Endothelial cell of umbilical vein (primary cell): ENCODE results near the gene MRO. TPM values are rescaled to one million over a fixed set of nuclear protein-coding genes. Genes with fewer than 3 reads are reported as not detected.
"Not testable (repeated sequence)": the region's sequence is repeated elsewhere in the genome, so short reads cannot be mapped to it uniquely, and the experiment has no call there.

Experiments
- BruUV-seq: library from RNA; stranded (reverse); fragments of 400-500 nt; replicated peaks from 2 replicates; lab custom pipeline; 2021; lab: Mats Ljungman, UMichigan
- CTCF ChIA-PET: fragments of 300-600, 350-600 bp; sonication (Branson Sonifier 250); formaldehyde crosslinking; loops from one replicate; lab custom pipeline; 2021; ENCODE audit warnings: antibody characterized with exemption, inconsistent platforms; lab: Charles Lee
- POLR2A ChIA-PET: fragments of 300-600, 350-600 bp; sonication (Branson Sonifier 250); formaldehyde crosslinking; loops from one replicate; lab custom pipeline; 2021; ENCODE audit warnings: antibody characterized with exemption, inconsistent platforms; lab: Charles Lee
- DNase-seq: peaks from one replicate; pipeline ENCODE4 v3.0.0-alpha.2; 2011; ENCODE audit warnings: low read depth, low spot score
- FAIRE-seq: peaks from 2 replicates; lab custom pipeline; 2011; peaks lifted over from hg19 to GRCh38; lab: Jason Lieb, UNC
- H2AFZ ChIP-seq: 2 replicates; pipeline ENCODE4 v1.6.0; 2012; ENCODE audit warnings: low read depth, low read length, control low read depth, inconsistent platforms
- H3K27ac ChIP-seq: 2 replicates; pipeline ENCODE4 v1.5.1; 2011; ENCODE audit warnings: low read depth, mild to moderate bottlenecking, control low read depth, low read length, moderate library complexity; ENCODE audit not compliant: insufficient read depth
- H3K27me3 ChIP-seq, 2 experiments: 2 replicates each; pipeline versions ENCODE4 v1.6.0 to v1.6.1; 2011; ENCODE audit warnings: low read length in 2 of 2, mixed read lengths in 1 of 2; ENCODE audit not compliant: control insufficient read depth in 2 of 2, insufficient read depth in 2 of 2
- H3K36me3 ChIP-seq, 2 experiments: 2 replicates in 1 of 2; 3 replicates in 1 of 2; pipeline ENCODE4 v1.5.1; 2011; ENCODE audit warnings: low read length in 2 of 2, mild to moderate bottlenecking in 1 of 2, moderate library complexity in 1 of 2; ENCODE audit not compliant: control insufficient read depth in 2 of 2, insufficient read depth in 2 of 2; ENCODE audit errors: extremely low read depth in 1 of 2
- H3K4me1 ChIP-seq: 3 replicates; pipeline ENCODE4 v1.5.1; 2011; ENCODE audit warnings: mild to moderate bottlenecking, low read length; ENCODE audit not compliant: control insufficient read depth, insufficient read depth; ENCODE audit errors: extremely low read depth
- H3K4me2 ChIP-seq: 2 replicates; pipeline ENCODE4 v1.6.1; 2011; ENCODE audit warnings: low read length, control low read depth, mixed read lengths; ENCODE audit not compliant: insufficient read depth
- H3K4me3 ChIP-seq, 3 experiments: fragments of 200-600 bp in 1 of 3; sonication (generic), shearing (Covaris generic) in 1 of 3; replicated peaks in 1 of 3; 2 replicates each; pipeline ENCODE4 v1.5.1; 2011 to 2016; ENCODE audit warnings: control low read depth in 3 of 3, low read length in 3 of 3, mild to moderate bottlenecking in 2 of 3, inconsistent platforms in 1 of 3, low read depth in 1 of 3, moderate library complexity in 1 of 3; ENCODE audit not compliant: insufficient read depth in 1 of 3
- H3K79me2 ChIP-seq: 2 replicates; pipeline ENCODE4 v1.6.0; 2012; ENCODE audit warnings: low read length, inconsistent platforms; ENCODE audit not compliant: control insufficient read depth, insufficient read depth
- H3K9ac ChIP-seq: replicated peaks from 2 replicates; pipeline ENCODE3; 2011; ENCODE audit warnings: low read length, control low read depth; ENCODE audit not compliant: insufficient read depth; ENCODE audit errors: extremely low read depth
- H3K9me1 ChIP-seq: replicated peaks from 3 replicates; pipeline ENCODE4 v1.6.0; 2011; ENCODE audit warnings: mild to moderate bottlenecking, low read length; ENCODE audit not compliant: control insufficient read depth, insufficient read depth; ENCODE audit errors: extremely low read depth
- H3K9me3 ChIP-seq: replicated peaks from 2 replicates; pipeline ENCODE4 v1.5.1; 2012; ENCODE audit warnings: low read length, inconsistent platforms; ENCODE audit not compliant: control insufficient read depth, insufficient read depth
- H4K20me1 ChIP-seq: replicated peaks from 2 replicates; pipeline ENCODE3; 2011; ENCODE audit warnings: mild to moderate bottlenecking, low read length; ENCODE audit not compliant: control insufficient read depth, insufficient read depth; ENCODE audit errors: extremely low read depth
- CTCF ChIP-seq, 2 donors: IDR thresholded peaks; 1 replicate in 1 of 2; 2 replicates in 1 of 2; pipeline ENCODE4 v1.5.1; 2011; ENCODE audit warnings: low read length in 2 of 2, mild to moderate bottlenecking in 2 of 2, moderate library complexity in 2 of 2, control low read depth in 1 of 2, inconsistent platforms in 1 of 2, low read depth in 1 of 2; ENCODE audit not compliant: insufficient read depth in 1 of 2; ENCODE audit errors: extremely low read depth in 1 of 2
- EZH2 ChIP-seq: IDR thresholded peaks from 2 replicates; pipeline ENCODE4 v1.6.1; 2012; ENCODE audit warnings: borderline replicate concordance, low read depth, mild to moderate bottlenecking, moderate library complexity, low read length, inconsistent platforms; ENCODE audit not compliant: severe bottlenecking
- FOS ChIP-seq: IDR thresholded peaks from 2 replicates; pipeline ENCODE4 v1.6.1; 2011; ENCODE audit warnings: mild to moderate bottlenecking, low read length, moderate library complexity, borderline replicate concordance; ENCODE audit not compliant: insufficient read depth
- GATA2 ChIP-seq: IDR thresholded peaks from 2 replicates; pipeline ENCODE4 v1.7.0; 2011; ENCODE audit warnings: low read depth, mild to moderate bottlenecking, moderate library complexity, mixed read lengths, low read length; ENCODE audit not compliant: insufficient read length, insufficient read depth
- JUN ChIP-seq: IDR thresholded peaks from 2 replicates; pipeline ENCODE4 v1.6.1; 2011; ENCODE audit warnings: borderline replicate concordance, low read depth; ENCODE audit not compliant: insufficient read length, insufficient read depth
- MYC ChIP-seq: IDR thresholded peaks from one replicate; pipeline ENCODE4 v1.6.1; 2011; ENCODE audit warnings: mild to moderate bottlenecking, low read depth, low read length
- POLR2A ChIP-seq: IDR thresholded peaks from 2 replicates; pipeline ENCODE4 v1.6.1; 2012; ENCODE audit warnings: low read depth, mild to moderate bottlenecking, control low read depth, low read length
- POLR2AphosphoS5 ChIP-seq: IDR thresholded peaks from 2 replicates; pipeline ENCODE4 v1.6.1; 2012; ENCODE audit warnings: low read depth, mild to moderate bottlenecking, control low read depth, low read length, moderate library complexity; ENCODE audit not compliant: insufficient read depth
- dilution Hi-C: fragments of 300-500 bp; cut with MboI; formaldehyde crosslinking; loops from one replicate; pipeline ENCODE4 v1.15.0; 2019; ENCODE audit warnings: low sequenced_read_pairs; ENCODE audit not compliant: extremely low pct_ligation_motif_present
- intact Hi-C: fragments of 100-400 bp; cut with micrococcal nuclease; formaldehyde crosslinking; loops from one replicate; pipeline ENCODE4 v1.10.0; 2022
- polyA plus RNA-seq, 4 experiments: library from polyadenylated mRNA; depleted of rRNA in 3 of 4; stranded (reverse) in 3 of 4; unstranded in 1 of 4; fragments of >200 nt; gene quantifications; 2 replicates each; pipeline versions ENCODE4 v1.2.1 to v1.2.3, GENCODE V29; 2011 to 2012; ENCODE audit warnings: missing spikeins in 1 of 4
- total RNA-seq: library from RNA; stranded (reverse); gene quantifications from 2 replicates; pipeline ENCODE4 v1.2.3, GENCODE V29; 2021
- TF ChIP-seq, protein P1 (sequence below): IDR thresholded peaks from 2 replicates; pipeline ENCODE4 v1.6.1; 2011; ENCODE audit not compliant: insufficient read depth, insufficient read length

MRO gene
- total and polyA plus RNA-seq, 2 donors (not counting 3 experiments of a cell fraction or from before 2014, with no cell fraction given) = not detected

DNA sequence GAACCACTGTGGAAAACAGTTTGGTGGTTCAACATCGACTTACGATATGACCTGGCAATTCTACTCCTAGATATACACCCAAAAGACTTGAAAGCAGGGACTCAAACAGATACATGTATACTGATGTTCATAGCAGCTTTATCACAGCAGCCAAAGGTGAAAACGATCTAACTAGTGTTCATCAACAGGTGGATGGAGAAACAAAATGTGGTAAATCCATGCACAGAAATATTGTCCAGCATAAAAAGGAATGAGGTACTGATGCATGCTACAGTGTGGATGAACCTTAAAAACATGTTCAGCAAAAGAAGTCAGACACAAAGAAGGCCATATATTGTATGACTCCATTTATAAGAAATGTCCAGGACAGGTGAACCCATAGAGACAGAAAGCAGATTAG is 36.3 kb downstream of the MRO start:
- H3K4me1 ChIP-seq = no peaks in the 10 kb centered on the region
- H3K9ac ChIP-seq = no peak overlapping the region
- no peak overlapping the region for H3K4me3 ChIP-seq
- no peaks in the 10 kb centered on the region for H3K9me3 ChIP-seq
- no peak for TF ChIP-seq POLR2A
- TF ChIP-seq, protein P1, sequence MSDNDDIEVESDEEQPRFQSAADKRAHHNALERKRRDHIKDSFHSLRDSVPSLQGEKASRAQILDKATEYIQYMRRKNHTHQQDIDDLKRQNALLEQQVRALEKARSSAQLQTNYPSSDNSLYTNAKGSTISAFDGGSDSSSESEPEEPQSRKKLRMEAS = no peak
- TF ChIP-seq GATA2 = no peak
- TF ChIP-seq CTCF (IDR thresholded peaks at IDR 0.05; ENCODE audit: extremely low read depth in 1 of 2, insufficient read depth in 1 of 2, low read depth in 1 of 2, low read length in 2 of 2) = no peak
- no peak for TF ChIP-seq MYC
- TF ChIP-seq POLR2AphosphoS5 = no peak
- no peak for TF ChIP-seq JUN
- TF ChIP-seq EZH2 = no peak
- no peak for TF ChIP-seq FOS
- H4K20me1 ChIP-seq = no peaks in the 10 kb centered on the region
- ChIA-PET POLR2A (no interaction called here), CTCF (no interaction called here)
- H3K4me2 ChIP-seq = no peak overlapping the region
- H3K9me1 ChIP-seq = no peaks in the 10 kb centered on the region
- H3K36me3 ChIP-seq = no peaks in the 10 kb centered on the region
- DNase-seq (no peak), FAIRE-seq (no peak)
- intact Hi-C loops = no loop called here
- no TSS peak for BruUV-seq
- no peak overlapping the region for H3K27ac ChIP-seq
- H3K27me3 ChIP-seq = no peaks in the 10 kb centered on the region
- H3K79me2 ChIP-seq = no peaks in the 10 kb centered on the region
- no peak overlapping the region for H2AFZ ChIP-seq
- dilution Hi-C loops = no loop called here

GRCh38 chr18:50779021-50779420 is 40.8 kb downstream of the MRO start:
- H3K4me3 ChIP-seq, H3K9me1 ChIP-seq, H3K4me1 ChIP-seq, H2AFZ ChIP-seq, FAIRE-seq, dilution Hi-C loops, H4K20me1 ChIP-seq, H3K79me2 ChIP-seq, H3K27ac ChIP-seq, POLR2A ChIA-PET, DNase-seq, H3K9ac ChIP-seq, H3K36me3 ChIP-seq, CTCF ChIA-PET, H3K4me2 ChIP-seq, BruUV-seq, H3K9me3 ChIP-seq, H3K27me3 ChIP-seq, intact Hi-C loops: not testable (repeated sequence)
